ENCODE data around the gene GABPA.

GRCh38 chr21:25756190-25756932 lies 21.6 kb downstream of the GABPA start:
- TF ChIP-seq CTCF (IDR thresholded peaks at IDR 0.05) (no peak), POLR2AphosphoS5 (IDR thresholded peaks at IDR 0.05; ENCODE audit: insufficient read depth in 1 of 2, low read depth in 1 of 2) (no peak)

Data from vagina (tissue), 2 donors.